ENCODE results near the gene MICALL2. TPM values are rescaled to one million over a fixed set of nuclear protein-coding genes. Genes with fewer than 3 reads are reported as not detected.

Gene MICALL2
- total RNA-seq, 1 donor from 2014 or later = 9.4 TPM

DNA sequence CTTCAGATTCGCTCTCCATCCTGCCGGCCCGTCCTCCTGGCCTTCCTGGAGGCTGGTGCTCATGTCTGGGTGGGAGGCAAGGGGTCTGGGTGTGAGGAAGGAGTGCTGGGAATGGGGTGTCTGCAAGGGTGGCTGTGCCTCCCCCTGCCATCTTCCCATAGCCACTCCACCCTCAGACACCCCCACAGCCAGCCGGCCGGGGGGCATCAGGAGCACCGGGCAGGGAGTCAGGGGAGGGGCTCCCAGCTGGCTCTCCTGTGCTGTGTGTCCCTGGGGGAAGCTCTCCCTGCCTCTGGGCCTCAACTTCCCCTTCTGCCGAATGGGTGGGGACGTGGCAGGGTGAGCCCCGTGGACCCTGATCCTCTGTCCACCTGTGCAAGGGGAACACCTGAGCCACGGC, 18.6 kb downstream of the MICALL2 start:
- DNase-seq (no peak), ATAC-seq (no peak)
- intact Hi-C loops (cut with micrococcal nuclease) = no loop called here

DNA sequence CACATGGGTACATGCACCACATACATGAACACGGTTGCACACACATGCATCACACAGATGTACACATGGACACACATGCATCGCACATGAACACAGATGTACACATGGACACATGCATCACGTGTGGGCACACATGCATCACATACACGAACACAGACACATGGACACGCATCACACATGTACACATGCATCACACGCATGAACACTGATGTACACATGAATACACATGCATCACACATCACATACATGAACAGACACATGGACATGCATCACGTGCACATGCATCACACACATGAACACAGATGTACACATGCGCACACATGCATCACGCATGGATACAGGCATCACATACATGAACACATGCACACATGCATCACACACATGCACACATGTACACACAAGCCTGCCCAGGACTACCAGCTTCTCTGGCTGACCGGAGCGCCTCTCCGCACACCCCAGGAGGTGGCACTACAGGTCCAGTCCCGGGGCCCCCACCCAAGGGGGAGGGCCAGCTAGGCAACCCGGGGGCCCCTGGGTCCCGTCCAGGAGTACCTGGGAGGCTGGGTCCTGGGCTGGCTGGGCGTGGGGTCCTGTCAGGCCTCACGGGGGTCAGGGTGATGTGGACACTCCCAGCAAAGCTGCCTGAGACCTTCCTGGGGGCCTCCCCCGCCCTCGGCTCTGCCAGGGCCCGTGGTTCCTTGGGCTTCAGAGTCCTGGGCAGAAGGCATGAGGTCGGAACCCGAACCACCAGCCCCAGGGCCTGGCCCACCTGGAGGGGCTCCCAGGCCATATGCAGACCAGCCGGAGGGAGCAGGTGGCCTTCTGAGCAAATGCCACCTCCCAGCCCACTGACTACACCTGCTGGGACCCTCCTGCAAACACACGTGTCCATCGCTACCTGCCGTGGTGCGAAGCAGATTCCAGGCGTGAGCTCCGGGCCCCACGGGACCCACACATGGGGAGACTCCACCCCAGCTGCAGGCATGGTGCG, 19.6 kb downstream of the MICALL2 start:
- intact Hi-C loops (cut with micrococcal nuclease) = no loop called here
- ATAC-seq (no peak), DNase-seq (no peak)

DNA sequence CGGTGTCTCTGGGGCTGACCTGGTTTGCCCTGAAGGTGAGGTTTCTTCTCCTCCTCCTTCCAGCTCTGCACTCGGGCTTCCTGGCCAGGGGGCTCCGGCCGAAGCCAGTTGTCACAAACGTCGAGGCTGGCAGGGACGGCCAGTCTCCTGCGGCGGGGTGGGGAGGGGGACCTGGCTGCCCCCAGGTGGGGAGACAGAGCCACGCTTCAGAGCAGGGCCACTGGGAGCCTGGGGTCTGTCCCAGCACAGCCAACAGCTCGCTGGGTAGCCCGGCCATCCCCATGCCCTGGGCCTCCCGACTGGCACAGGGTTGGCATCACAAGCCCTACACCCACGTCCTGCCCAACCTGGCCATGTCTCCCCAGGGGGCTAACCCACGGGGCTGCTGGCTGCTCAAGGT, 20.4 kb downstream of the MICALL2 start:
- intact Hi-C loops (cut with micrococcal nuclease) = no loop called here
- DNase-seq (no peak), ATAC-seq (no peak)

DNA sequence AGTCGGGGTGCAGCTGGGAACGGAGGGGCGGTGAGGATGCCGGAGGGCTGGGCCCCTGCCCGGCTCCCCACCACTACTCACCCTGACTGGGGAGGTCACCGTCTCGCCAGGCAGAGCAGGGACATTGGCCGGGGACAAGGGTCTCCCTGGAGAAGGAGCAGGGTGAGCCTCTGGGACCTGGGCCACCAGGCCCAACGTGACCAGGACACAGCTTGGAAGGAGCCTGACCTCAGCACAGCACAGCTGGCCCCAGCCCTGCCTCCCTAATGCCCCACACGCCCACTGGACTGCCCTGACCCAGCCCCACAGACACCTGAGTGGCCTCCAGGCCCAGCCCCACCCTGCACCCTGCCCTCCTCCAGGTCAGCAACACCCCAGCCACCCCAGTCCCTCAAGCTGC, 21.1 kb downstream of the MICALL2 start:
- no peak for DNase-seq
- no peak for ATAC-seq
- intact Hi-C loops (cut with micrococcal nuclease) = no loop called here

DNA sequence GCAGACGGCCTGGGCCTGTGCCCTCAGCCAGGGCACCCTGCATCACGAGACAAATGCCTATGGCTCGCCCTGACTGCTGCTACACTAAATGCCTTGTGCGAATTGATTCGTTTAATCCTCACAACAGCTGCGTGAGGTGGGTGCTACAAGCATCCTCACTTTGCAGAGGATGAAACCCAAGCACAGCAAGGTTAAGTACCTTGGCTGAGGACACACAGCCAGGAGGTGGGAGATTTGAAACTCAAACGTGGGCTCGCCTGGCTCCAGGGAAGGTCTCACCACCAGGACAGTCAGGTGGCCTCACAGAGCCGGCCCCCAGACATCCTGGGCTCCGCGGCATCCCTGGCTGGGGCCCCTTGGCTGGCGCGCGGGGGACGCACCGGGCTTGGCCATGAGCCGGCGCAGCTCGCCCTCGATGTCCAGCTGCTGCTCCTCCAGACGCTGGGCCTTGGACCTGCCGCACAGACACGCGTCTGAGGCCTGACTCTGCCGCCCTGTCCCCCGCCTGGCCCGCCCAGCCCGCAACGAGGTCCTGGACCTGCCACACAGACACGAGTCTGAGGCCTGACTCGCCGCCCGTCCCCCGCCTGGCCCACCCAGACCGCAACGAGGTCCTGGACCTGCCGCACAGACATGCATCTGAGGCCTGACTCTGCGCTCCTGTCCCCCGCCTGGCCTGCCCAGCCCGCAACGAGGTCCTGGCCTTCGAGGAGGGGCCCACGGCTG, 22.0 kb downstream of the MICALL2 start:
- ATAC-seq (no peak), DNase-seq (no peak)
- intact Hi-C loops (cut with micrococcal nuclease) = no loop called here

DNA sequence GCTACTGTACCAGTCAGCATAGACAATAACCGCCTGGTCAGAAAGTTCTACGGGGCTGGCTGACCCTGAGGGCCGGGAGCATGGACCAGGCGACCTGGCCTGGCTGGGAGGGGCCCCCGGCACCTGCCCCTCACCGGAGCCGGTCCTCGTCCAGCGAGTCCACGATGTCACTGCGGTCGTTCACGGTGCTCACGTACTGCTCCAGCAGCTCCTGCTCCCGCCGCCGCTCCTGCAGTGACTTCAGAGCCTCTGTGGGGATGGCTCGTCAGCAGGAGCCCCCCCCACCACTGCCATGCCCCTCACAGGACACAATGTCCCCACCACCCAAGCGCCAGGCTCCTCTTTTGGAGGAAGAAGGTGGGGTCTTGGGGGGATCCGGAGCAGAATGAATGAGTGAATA, 22.7 kb downstream of the MICALL2 start:
- intact Hi-C loops (cut with micrococcal nuclease) = no loop called here
- ATAC-seq (no peak), DNase-seq (no peak)

DNA sequence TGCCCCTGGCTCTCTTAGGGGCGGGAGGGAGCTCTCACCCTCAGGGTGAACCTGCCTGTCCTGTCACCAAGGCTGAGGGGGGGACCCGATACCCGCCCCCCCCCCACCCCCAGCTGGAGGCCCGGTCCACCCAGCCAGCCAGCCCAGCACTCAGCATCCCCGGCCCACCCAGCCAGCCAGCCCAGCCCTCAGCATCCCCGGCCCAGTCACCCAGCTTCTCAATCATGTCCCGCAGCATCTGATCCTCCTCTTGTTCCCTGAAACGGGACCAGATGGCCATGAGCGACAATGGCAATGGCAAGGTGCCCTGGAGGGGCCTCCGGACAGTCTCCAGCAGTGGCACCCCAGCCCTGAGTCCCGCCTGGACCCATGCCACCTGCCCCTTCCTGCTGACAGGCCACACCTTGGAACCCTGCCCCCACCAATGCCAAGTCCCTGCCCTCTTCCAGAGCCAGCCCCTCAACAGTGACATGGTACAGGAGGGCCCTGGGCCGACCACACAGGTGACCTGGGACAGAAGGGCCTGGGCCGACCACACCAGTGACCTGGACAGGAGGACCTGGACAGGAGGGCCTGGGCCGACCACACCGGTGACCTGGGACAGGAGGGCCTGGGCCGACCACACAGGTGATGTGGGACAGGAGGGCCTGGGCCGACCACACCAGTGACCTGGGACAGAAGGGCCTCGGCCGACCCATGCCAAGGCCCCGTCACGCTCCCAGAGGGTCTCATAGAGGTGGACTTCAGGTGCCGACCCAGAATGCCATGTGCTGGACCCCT, 24.2 kb downstream of the MICALL2 start:
- intact Hi-C loops (cut with micrococcal nuclease) = no loop called here
- ATAC-seq (no peak), DNase-seq (peak; percentile 22)

DNA sequence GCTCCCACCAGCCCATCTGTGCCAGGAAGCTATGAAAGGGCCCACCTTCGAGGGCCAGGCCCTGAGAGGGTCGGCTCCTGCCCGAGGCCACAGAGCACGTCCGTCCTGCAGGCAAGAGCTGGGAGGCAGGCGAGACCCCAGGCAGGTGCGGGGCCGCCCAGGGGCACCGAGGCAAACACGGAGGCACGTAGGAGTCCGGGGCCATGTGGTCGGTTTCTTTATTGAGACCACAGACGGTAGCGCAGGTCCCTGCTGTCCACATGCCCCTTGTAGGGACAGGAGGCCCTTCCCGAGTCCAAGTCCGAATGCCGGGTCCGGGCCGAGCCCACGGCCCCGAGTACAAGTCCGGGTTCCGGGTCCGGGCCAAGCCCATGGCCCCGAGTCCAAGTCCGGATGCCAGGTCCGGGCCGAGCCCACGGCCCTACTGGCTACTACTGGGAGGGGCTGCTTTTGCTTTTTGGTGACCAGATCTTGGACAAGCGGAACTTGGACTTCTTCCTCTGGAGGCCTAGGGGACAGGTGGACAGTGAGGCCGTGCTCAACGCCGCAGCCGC, 25.0 kb downstream of the MICALL2 start:
- ATAC-seq (no peak), DNase-seq (peak; percentile 22)
- intact Hi-C loops (cut with micrococcal nuclease) = no loop called here

DNA sequence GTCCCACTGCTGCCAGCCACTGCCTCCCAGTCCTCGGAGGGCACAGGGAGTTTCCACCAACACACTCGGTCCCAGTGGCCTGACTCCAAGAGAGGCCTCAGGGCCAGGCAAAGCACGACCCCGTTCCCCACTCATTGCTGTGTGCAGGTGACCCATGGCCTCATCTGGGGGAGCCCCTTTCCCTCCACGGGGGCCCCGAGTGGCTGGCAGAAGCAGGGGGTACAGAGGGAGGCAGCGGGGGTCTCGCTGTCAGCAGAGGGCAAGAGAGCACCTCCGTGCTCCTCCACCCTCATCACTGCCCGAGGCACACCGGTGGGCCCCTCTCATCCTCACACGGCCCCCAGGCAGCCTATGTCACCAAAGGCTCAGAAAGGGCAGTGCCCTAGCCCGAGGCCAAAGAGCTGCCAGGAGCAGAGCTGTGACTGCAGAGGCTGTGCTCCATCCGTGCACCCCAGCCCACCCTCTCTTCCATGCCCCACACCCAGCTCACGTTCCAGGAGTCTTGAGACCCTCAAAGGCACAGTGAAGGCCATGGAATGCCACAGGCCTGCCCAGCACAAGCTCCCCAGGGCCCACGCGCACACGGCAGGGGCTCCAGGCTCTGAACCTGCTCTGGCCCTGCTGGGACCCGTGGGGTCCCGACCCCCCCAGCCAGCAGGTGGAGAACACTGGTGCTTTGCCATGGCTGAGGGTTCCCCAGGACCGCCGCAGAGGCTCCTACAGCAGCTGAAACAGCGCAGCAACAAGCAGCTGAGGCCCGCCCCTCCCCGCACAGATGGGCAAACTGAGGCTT, 25.9 kb downstream of the MICALL2 start:
- no peak for ATAC-seq
- intact Hi-C loops (cut with micrococcal nuclease) = no loop called here
- DNase-seq = peak; percentile 26

DNA sequence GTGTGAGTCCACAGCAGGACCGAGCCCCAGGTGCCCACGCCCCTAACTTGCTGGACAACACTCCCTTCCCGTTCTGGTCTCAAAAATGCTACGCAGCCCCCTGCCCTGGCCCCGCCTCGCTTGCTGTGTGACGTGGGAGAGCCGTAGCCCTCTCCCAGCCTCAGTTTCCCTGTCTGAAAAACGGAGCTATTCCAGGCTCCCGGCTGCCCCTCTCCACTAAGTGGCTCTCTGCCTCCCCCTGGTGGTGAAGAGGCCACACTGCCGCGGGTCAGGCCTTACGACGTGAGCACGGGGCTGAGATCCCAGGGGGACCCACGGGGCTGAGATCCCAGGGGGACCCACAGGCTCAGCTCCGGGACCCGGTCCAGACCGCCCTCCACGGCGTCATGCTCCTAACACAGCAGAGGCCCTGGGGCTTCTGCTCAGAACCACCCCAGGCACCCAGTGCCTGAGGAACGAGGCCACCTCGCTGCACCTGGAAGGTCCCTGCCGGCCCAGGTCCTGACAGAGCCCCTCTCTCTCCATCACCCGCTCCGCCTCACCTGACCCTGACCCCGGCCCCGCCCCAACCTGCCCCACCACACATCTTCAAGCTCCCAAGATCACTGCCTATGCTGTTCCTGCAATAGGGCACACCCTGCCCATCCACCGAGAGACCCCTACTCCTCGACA, 26.7 kb downstream of the MICALL2 start:
- ATAC-seq (peak; percentile 74), DNase-seq (peak; percentile 83)
- intact Hi-C loops (cut with micrococcal nuclease) = no loop called here

DNA sequence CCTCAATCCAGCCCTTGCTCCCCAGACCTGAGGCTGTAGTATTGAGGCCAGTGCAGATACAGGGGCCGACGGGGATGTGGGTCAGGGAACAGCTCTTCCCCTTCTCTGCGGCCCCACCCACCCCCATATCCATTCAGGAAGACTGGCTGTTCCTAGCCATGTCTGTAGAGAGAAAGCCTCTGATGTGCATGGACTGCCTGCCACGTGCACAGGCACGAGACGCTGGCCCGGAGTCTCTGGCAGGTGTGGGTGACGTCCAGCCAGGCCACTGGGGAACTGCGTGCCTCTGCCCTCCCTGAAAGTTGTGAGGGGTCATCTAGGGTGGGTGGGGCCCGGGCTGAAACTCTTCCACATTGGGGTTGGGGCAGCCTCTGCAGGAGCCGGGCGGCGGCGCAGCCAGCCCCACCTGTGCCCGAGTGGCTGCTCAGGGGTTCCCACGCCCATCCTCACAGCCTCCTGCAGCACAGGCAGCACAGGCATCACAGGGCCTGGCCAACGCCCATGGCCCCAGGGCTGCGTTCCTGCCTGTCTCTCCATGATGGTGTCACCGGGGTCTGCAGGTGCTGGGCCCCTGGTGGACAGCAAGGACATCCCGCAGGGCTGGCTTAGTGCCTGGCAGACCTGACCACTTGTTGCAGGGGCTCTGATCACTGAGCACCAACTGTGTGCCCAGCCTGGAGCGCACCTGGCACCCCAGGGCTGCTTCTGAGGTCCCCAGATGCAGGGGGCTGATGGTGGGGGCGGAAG, 27.5 kb downstream of the MICALL2 start:
- intact Hi-C loops (cut with micrococcal nuclease) = no loop called here
- peak; percentile 5 for ATAC-seq
- no peak for DNase-seq

DNA sequence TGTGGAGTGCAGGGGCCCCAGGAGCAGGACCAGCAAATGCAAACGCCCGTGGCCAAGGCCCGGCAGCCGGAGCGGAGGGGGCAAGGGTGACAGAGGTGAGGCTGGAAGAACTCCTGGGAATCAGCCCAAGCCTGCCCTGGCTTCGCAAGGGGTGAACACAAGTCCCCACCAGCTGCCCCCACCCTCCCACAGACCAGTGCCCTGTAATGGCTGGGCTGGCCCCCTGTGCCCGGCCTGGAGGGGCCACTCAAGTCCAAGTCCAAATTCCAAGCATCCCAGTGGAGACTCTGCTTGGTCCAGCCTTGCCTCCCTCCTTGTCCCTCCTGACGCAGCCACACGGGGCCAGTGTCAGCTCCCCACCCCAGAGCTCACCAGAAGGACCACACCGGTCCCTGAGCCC, 28.0 kb downstream of the MICALL2 start:
- intact Hi-C loops (cut with micrococcal nuclease) = no loop called here
- DNase-seq (no peak), ATAC-seq (no peak)

DNA sequence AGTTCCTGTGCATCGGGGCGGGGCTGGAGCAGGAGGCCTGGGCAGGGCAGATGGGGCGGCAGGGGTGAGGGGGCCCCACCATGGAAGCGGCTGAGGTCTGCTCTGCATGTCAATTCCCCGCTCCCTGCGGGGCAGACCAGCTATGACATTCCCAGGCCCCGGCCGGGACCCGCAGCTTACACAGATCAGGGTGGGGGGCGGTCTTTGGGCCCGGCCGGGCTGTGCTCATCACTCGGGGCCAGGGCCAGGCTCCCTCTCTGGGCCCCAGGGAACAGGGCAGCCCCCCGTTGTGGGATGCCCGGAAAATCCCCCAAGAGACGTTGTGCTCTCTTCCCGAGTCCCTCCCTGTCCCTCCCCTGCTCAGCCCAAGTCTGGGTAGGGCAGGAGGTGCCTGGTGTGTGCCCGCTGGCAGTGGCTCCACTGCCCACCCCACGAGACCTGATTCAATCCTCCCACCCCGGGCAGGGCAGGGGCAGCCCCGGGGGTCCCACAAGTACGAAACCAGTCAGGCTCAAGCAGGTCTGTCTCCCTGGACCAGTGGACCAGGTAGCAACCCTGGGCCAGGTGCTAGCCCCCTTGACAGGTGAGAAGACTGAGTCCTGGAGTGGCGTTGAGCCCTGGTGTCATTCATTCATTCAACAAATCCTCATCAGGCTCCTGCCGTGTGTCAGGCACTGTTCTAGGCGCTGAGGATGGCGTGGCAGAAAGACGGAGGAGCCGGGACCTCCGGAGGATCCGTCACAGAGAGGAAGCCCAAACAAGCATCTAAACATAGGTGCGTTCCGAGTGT, 29.0 kb downstream of the MICALL2 start:
- no peak for DNase-seq
- no peak for ATAC-seq
- intact Hi-C loops (cut with micrococcal nuclease) = no loop called here

DNA sequence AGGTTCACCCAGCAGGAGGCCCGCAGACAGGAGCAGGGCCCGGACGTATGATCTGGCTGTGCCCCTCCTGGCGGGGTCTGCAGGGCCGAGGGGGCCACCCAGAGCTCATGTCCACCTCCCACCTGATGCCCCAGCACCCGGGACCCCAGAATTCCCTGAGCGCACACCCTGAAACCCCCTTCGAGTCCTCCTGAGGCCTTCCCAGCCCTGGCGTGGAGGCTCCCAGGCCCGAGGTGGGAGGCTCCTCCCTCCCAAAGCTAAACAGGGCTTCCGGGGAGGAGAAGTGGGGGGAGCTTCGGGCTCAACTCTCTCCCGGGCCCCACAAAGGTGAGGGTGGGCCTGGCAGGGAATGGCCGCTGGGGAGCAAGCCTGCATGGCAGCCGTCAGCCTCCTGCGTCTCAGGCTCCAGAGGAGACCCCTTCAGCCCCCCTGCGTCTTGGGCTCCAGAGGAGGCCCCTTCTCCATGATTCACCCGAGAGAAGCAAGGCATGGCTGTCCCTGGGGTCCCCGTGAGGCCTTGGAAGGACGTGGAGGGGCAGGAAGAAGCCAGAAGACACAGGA, 30.2 kb downstream of the MICALL2 start:
- DNase-seq (peak; percentile 22), ATAC-seq (no peak)
- intact Hi-C loops (cut with micrococcal nuclease) = no loop called here

DNA sequence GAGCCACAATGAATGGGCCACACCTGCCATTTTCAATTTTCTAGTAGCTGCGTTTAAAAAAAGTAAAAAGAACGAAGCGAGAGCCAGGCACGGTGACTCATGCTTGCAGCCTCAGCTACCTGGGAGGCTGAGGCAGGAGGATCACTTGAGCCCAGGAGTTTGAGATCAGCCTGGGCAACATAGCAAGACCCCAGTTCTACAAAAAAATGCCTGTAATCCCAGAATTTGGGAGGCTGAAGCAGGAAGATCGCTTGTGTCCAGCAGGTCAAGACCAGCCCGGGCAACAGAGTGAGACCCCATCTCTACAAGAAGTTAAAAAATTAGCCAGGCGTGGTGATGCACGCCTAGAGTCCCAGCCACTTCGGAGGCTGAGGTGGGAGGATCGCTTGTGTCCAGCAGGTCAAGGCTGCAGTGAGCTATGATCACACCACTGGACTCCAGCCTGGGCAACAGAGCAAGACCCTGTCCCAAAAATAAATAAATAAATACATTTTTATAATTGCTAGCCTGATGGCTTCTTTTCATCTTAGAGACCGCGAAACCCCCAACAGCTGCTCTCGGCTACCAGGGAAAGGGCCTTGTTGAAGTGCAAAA, 32.1 kb downstream of the MICALL2 start:
- intact Hi-C loops (cut with micrococcal nuclease) = no loop called here
- DNase-seq = no peak
- no peak for ATAC-seq

DNA sequence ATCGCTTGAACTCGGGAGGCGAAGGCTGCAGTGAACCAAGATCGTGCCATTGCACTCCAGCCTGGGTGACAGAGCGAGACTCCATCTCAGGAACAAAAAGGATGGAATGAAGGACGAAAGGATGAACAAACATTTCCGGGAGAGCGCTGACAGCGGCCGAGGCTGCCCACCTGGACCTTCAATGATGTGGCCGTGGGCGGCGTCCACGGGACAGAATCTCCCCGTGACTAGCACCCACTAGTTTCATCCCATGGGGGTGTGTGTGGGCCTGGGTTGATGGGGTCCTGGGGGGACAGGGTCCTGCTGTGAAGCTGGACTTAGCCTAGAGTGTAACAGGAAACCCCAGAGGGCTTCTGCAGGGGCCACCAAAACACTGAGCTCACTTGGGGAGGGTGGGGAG, 32.8 kb downstream of the MICALL2 start:
- no peak for ATAC-seq
- no peak for DNase-seq
- intact Hi-C loops (cut with micrococcal nuclease) = no loop called here

Measured in left ventricle myocardium superior (tissue), 1 donor.